SJSA1 (cell line): Measurements from ENCODE around the gene DENND4B. TPM values are rescaled to one million over a fixed set of nuclear protein-coding genes. Genes with fewer than 3 reads are reported as not detected.

Source experiments
- DNase-seq, 2 experiments: peaks; one replicate each; pipeline ENCODE4 v3.0.0-alpha.2; 2015 to 2020; ENCODE audit warnings: low spot score in 2 of 2, low read depth in 1 of 2
- H3K27ac ChIP-seq: fragments of 250-450 bp; sonication (Bioruptor Pico); 2 replicates; pipeline ENCODE4 v1.5.1; 2020; ENCODE audit warnings: mild to moderate bottlenecking, moderate library complexity
- H3K27me3 ChIP-seq: fragments of 250-450 bp; sonication (Bioruptor Pico); replicated peaks from 2 replicates; pipeline ENCODE4 v1.5.1; 2020; ENCODE audit warnings: mild to moderate bottlenecking, moderate library complexity
- H3K36me3 ChIP-seq: fragments of 250-450 bp; sonication (Bioruptor Pico); 2 replicates; pipeline ENCODE4 v1.5.1; 2020; ENCODE audit warnings: mild to moderate bottlenecking
- H3K4me1 ChIP-seq: fragments of 250-450 bp; sonication (Bioruptor Pico); replicated peaks from 2 replicates; pipeline ENCODE4 v1.6.1; 2021; ENCODE audit warnings: mild to moderate bottlenecking
- H3K4me3 ChIP-seq: fragments of 250-450 bp; sonication (Bioruptor Pico); 2 replicates; pipeline ENCODE4 v1.5.1; 2020; ENCODE audit warnings: mild to moderate bottlenecking
- H3K9me3 ChIP-seq: fragments of 250-450 bp; sonication (Bioruptor Pico); replicated peaks from 2 replicates; pipeline ENCODE4 v1.5.1; 2020; ENCODE audit warnings: mild to moderate bottlenecking
- total RNA-seq: library from RNA; depleted of rRNA; stranded (reverse); fragments of >200 nt; shearing (Covaris generic); gene quantifications from 2 replicates; pipeline ENCODE4 v1.2.3, GENCODE V29; 2014; rRNA removed

The DENND4B gene
- total RNA-seq, 1 experiment from 2014 or later = 12.6 TPM

- Histone ChIP-seq H3K27me3 (no peaks in the 10 kb centered on the region), H3K36me3 (0 out of 2 replicates have a peak, but pooled peaks cover 6% of the 10 kb centered on the region), H3K4me1 (no peaks in the 10 kb centered on the region), H3K9me3 (no peaks in the 10 kb centered on the region), H3K27ac (0 out of 2 replicates have a peak overlapping the region, but pooled peaks have one; percentile 1), H3K4me3 (no peak overlapping the region)
- DNase-seq = no peak
These were observed 58.0 kb downstream of the DENND4B start for GRCh38 chr1:153888533-153888932.

GRCh38 chr1:153886127-153886526, 60.4 kb downstream of the DENND4B start:
- DNase-seq = no peak

DNA sequence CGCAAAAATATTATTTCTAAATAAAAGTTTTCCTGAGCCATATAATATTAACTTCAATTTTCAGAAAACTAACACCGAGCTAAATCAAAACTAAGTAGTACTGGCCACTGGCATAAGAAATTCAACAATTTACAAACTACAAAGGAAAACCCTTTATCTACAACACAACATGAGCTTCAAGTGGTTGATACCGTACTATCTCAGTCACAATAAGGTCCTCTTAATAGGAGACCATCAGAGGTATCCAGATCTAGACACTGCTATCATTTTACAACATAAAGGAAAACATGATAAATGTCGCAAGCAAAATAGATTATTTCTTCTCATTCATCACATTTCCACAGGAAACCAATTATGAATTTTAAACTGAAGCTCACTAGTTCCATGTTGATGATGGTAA, 63.3 kb downstream of the DENND4B start:
- Histone ChIP-seq H3K4me3 (no peak overlapping the region), H3K27ac (no peak overlapping the region), H3K36me3 (no peaks in the 10 kb centered on the region), H3K4me1 (peaks cover 17% of the 10 kb centered on the region), H3K27me3 (no peaks in the 10 kb centered on the region), H3K9me3 (no peaks in the 10 kb centered on the region)
- DNase-seq = no peak

More at GRCh38 chr1:153886127-153886526, 60.4 kb downstream of the DENND4B start:
- no peaks in the 10 kb centered on the region for H3K36me3 ChIP-seq
- H3K27ac ChIP-seq = no peak overlapping the region
- no peaks in the 10 kb centered on the region for H3K9me3 ChIP-seq
- H3K27me3 ChIP-seq = no peaks in the 10 kb centered on the region
- H3K4me3 ChIP-seq = no peak overlapping the region
- H3K4me1 ChIP-seq = peaks cover 12% of the 10 kb centered on the region

DNA sequence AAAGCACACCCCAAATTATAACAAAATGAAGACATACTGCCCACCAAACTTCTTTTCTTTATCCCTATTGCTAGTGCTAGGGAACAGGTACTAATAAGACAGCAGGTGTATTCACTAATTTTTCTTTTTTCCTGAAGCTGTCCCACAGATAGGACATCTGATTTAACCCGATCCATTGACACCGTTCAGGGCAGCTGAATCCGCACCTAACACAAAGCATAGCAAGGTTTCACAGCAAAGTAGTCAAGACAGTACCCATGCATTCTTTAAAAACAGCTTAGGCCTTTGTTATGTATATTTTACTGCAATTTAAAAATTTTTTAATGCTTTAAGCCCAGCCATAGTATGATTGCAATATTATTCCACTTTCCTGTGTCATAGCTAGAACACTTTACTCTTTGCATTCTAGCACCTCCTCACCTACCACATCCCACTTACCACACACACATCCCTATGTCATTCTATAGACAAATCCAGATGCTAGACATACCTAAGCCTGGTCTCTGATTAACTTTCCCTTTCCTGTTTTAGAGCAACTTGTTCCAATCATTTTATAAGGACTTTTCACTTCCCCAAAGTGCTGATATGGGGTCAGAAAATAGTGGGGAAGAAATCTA, 64.1 kb downstream of the DENND4B start:
- Histone ChIP-seq H3K4me1 (peaks cover 17% of the 10 kb centered on the region), H3K4me3 (no peak overlapping the region), H3K27ac (peak overlapping the region; percentile 26; the same call in 1 of the 2 replicates), H3K9me3 (no peaks in the 10 kb centered on the region), H3K36me3 (no peaks in the 10 kb centered on the region), H3K27me3 (no peaks in the 10 kb centered on the region)
- no peak for DNase-seq

- Histone ChIP-seq H3K4me1 (peaks cover 17% of the 10 kb centered on the region), H3K4me3 (peak overlapping the region; percentile 20), H3K27me3 (no peaks in the 10 kb centered on the region), H3K36me3 (no peaks in the 10 kb centered on the region), H3K27ac (peak overlapping the region; percentile 26), H3K9me3 (no peaks in the 10 kb centered on the region)
- DNase-seq = peak; percentile 47 to 52
These were observed 64.8 kb downstream of the DENND4B start for GRCh38 chr1:153881751-153882150.

DNA sequence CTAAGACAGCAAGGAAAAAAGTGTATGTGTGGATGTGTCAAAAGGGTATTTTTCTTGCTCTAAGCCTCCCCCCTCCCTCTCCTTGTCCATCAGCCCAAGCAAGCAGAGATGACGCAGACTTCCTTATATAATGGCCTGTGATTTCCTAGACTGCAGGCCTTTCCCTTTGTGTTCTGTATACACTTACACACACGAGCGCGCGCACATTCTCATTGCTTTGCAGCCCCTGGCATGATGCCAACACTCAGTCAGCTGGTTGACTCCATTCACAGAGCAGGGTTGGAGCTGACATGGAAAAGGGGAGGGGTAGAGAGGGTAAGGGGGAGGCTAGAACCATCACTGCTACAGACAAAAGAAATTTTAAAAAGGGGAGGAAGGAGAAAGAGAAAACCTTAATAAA, 65.6 kb downstream of the DENND4B start:
- peak overlapping the region; percentile 39 for H3K27ac ChIP-seq
- H3K9me3 ChIP-seq = no peaks in the 10 kb centered on the region
- peak overlapping the region; percentile 20 for H3K4me3 ChIP-seq
- peak; percentile 93 to 97 for DNase-seq
- peaks cover 22% of the 10 kb centered on the region for H3K4me1 ChIP-seq
- H3K27me3 ChIP-seq = no peaks in the 10 kb centered on the region
- H3K36me3 ChIP-seq = no peaks in the 10 kb centered on the region

DNA sequence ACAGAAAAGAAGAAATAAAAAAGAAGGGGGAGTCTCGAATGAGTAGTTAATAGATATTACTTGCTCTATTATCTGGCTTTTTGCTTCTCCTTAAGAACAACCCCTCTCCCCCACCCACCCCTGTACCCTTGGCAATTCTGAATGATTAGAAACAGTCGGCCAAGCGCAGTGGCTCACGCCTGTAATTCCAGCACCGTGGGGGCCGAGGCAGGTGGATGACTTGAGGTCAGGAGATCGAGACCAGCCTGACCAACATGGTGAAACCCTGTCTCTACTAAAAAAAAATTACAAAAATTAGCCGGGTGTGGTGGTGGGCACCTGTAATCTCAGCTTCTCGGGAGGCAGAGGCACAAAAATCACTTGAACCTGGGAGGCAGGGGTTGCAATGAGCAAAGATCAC, 66.5 kb downstream of the DENND4B start:
- Histone ChIP-seq H3K27me3 (no peaks in the 10 kb centered on the region), H3K36me3 (no peaks in the 10 kb centered on the region), H3K4me3 (no peak overlapping the region), H3K9me3 (no peaks in the 10 kb centered on the region), H3K27ac (no peak overlapping the region), H3K4me1 (peaks cover 30% of the 10 kb centered on the region)
- no peak for DNase-seq

Other genes starting within 250 kb of the DENND4B start
- 17.2 and 23.4 TPM in 2 replicates for gene INTS3, start 218.7 kb downstream of the DENND4B start, total RNA-seq
- 5.7 and 11.9 TPM in 2 replicates for gene SLC27A3, start 171.3 kb downstream of the DENND4B start, total RNA-seq
- 3.7 and 4.6 TPM in 2 replicates for gene GATAD2B, start 23.7 kb downstream of the DENND4B start, total RNA-seq
- gene CRTC2, start 11.9 kb upstream of the DENND4B start, total RNA-seq = 10.0 and 10.3 TPM in 2 replicates
- gene SLC39A1, start 16.8 kb upstream of the DENND4B start, total RNA-seq = 141 and 153 TPM in 2 replicates
- 3.2 and 4.0 TPM in 2 replicates for gene CREB3L4, start 21.2 kb upstream of the DENND4B start, total RNA-seq
- 232 and 279 TPM in 2 replicates for gene JTB, start 31.0 kb upstream of the DENND4B start, total RNA-seq
- gene RAB13, start 39.6 kb upstream of the DENND4B start, total RNA-seq = 33.5 and 36.2 TPM in 2 replicates
- gene RPS27, start 44.0 kb upstream of the DENND4B start, total RNA-seq = 1,681 and 2,337 TPM in 2 replicates
- not detected in 2 replicates for gene NUP210L, start 208.4 kb upstream of the DENND4B start, total RNA-seq
- 847 and 1,117 TPM in 2 replicates for gene TPM3, start 245.4 kb upstream of the DENND4B start, total RNA-seq